ENCODE results near the gene ZAP70.

The ZAP70 gene

GRCh38 chr2:97722227-97722626, 8.9 kb downstream of the ZAP70 start:
- H2AFZ ChIP-seq (ENCODE audit: low read length): no peak overlapping the region
- peak overlapping the region; percentile 13 for H3K4me2 ChIP-seq (ENCODE audit: low read depth, low read length, poor library complexity, severe bottlenecking)

GRCh38 chr2:97723156-97724072, 10.0 kb downstream of the ZAP70 start:
- peaks cover 71% of the 10 kb centered on the region for H3K36me3 ChIP-seq (ENCODE audit: insufficient read depth, low read length)
- H2AFZ ChIP-seq (ENCODE audit: low read length): no peak overlapping the region
- no peak overlapping the region for H3K9ac ChIP-seq (ENCODE audit: low read depth, low read length, poor library complexity, severe bottlenecking)
- H3K4me2 ChIP-seq (ENCODE audit: low read depth, low read length, poor library complexity, severe bottlenecking): peak overlapping the region; percentile 13
- H3K4me3 ChIP-seq (ENCODE audit: low read length, poor library complexity, severe bottlenecking): no peak overlapping the region
- peaks cover 97% of the 10 kb centered on the region for H3K79me2 ChIP-seq (ENCODE audit: insufficient read depth, low read length)
- H3K27me3 ChIP-seq (ENCODE audit: insufficient read depth, low read length, poor library complexity, severe bottlenecking): no peaks in the 10 kb centered on the region
- H3F3A ChIP-seq (ENCODE audit: low read depth): peaks cover 9% of the 10 kb centered on the region; the same call in 1 of the 2 replicates
- H3K4me1 ChIP-seq (ENCODE audit: insufficient read depth, low read length, poor library complexity, severe bottlenecking): peaks cover 39% of the 10 kb centered on the region
- H4K20me1 ChIP-seq (ENCODE audit: insufficient read depth, low read length, poor library complexity, severe bottlenecking): peaks cover 72% of the 10 kb centered on the region
- TF ChIP-seq CTCF (conservative IDR thresholded peaks at IDR 0.05; ENCODE audit: low read length) (no peak), EZH2phosphoT487 (IDR thresholded peaks at IDR 0.05; ENCODE audit: borderline replicate concordance) (no peak)
- H3K9me3 ChIP-seq (ENCODE audit: insufficient read depth, low read depth, low read length): no peaks in the 10 kb centered on the region
- H3K9me2 ChIP-seq (replicated peaks; ENCODE audit: low read depth, low read length): no peaks in the 10 kb centered on the region

More at GRCh38 chr2:97722227-97722626, 8.9 kb downstream of the ZAP70 start:
- H3K36me3 ChIP-seq (ENCODE audit: insufficient read depth, low read length): peaks cover 59% of the 10 kb centered on the region
- H3K4me1 ChIP-seq (ENCODE audit: insufficient read depth, low read length, poor library complexity, severe bottlenecking): peaks cover 47% of the 10 kb centered on the region
- no peaks in the 10 kb centered on the region for H3K9me2 ChIP-seq (replicated peaks; ENCODE audit: low read depth, low read length)
- peaks cover 9% of the 10 kb centered on the region; the same call in 1 of the 2 replicates for H3F3A ChIP-seq (ENCODE audit: low read depth)
- H3K4me3 ChIP-seq (ENCODE audit: low read length, poor library complexity, severe bottlenecking): no peak overlapping the region
- no peaks in the 10 kb centered on the region for H3K9me3 ChIP-seq (ENCODE audit: insufficient read depth, low read depth, low read length)
- peaks cover 60% of the 10 kb centered on the region for H4K20me1 ChIP-seq (ENCODE audit: insufficient read depth, low read length, poor library complexity, severe bottlenecking)
- H3K79me2 ChIP-seq (ENCODE audit: insufficient read depth, low read length): peaks cover 97% of the 10 kb centered on the region
- TF ChIP-seq CTCF (conservative IDR thresholded peaks at IDR 0.05; ENCODE audit: low read length) (no peak), EZH2phosphoT487 (IDR thresholded peaks at IDR 0.05; ENCODE audit: borderline replicate concordance) (no peak)
- no peaks in the 10 kb centered on the region for H3K27me3 ChIP-seq (ENCODE audit: insufficient read depth, low read length, poor library complexity, severe bottlenecking)
- H3K9ac ChIP-seq (ENCODE audit: low read depth, low read length, poor library complexity, severe bottlenecking): peak overlapping the region; percentile 20

- Histone ChIP-seq H2AFZ (ENCODE audit: low read length) (no peak overlapping the region), H3K36me3 (ENCODE audit: insufficient read depth, low read length) (peaks cover 77% of the 10 kb centered on the region), H3K4me2 (ENCODE audit: low read depth, low read length, poor library complexity, severe bottlenecking) (no peak overlapping the region), H3K9ac (ENCODE audit: low read depth, low read length, poor library complexity, severe bottlenecking) (no peak overlapping the region), H3K4me3 (ENCODE audit: low read length, poor library complexity, severe bottlenecking) (no peak overlapping the region), H4K20me1 (ENCODE audit: insufficient read depth, low read length, poor library complexity, severe bottlenecking) (peaks cover 77% of the 10 kb centered on the region), H3K79me2 (ENCODE audit: insufficient read depth, low read length) (peaks cover 99% of the 10 kb centered on the region), H3K9me3 (ENCODE audit: insufficient read depth, low read depth, low read length) (no peaks in the 10 kb centered on the region), H3K9me2 (replicated peaks; ENCODE audit: low read depth, low read length) (no peaks in the 10 kb centered on the region), H3K27me3 (ENCODE audit: insufficient read depth, low read length, poor library complexity, severe bottlenecking) (no peaks in the 10 kb centered on the region), H3K4me1 (ENCODE audit: insufficient read depth, low read length, poor library complexity, severe bottlenecking) (peaks cover 35% of the 10 kb centered on the region), H3F3A (ENCODE audit: low read depth) (0 out of 2 replicates have a peak, but pooled peaks cover 5% of the 10 kb centered on the region)
- TF ChIP-seq EZH2phosphoT487 (IDR thresholded peaks at IDR 0.05; ENCODE audit: borderline replicate concordance) (no peak), CTCF (conservative IDR thresholded peaks at IDR 0.05; ENCODE audit: low read length) (no peak)
Observed at GRCh38 chr2:97724073-97724410, 10.7 kb downstream of the ZAP70 start.

Measured in Loucy (cell line).